Left lung (tissue), 10 donors: Measurements from ENCODE around the gene FAM124B. TPM values are rescaled to one million over a fixed set of nuclear protein-coding genes. Genes with fewer than 3 reads are reported as not detected.

Source experiments
- ATAC-seq: fragments of 200-7000 bp; cut with Tn5 transposase; one replicate; pipeline ENCODE4 v1.9.1; 2020; ENCODE audit warnings: moderate library complexity
- DNase-seq, 4 donors: peaks; one replicate each; pipeline ENCODE4 v3.0.0-alpha.2; 2013 to 2020
- H3K27ac ChIP-seq, 2 donors: fragments of 200-600 bp; sonication (generic) in 1 of 2; one replicate each; pipeline versions ENCODE4 v1.5.0 to v1.8.0; 2020 to 2021
- H3K27me3 ChIP-seq, 2 donors: fragments of 200-600 bp; sonication (generic) in 1 of 2; one replicate each; pipeline versions ENCODE4 v1.5.0 to v1.8.0; 2020 to 2021
- H3K36me3 ChIP-seq, 2 donors: fragments of 200-600 bp; sonication (generic) in 1 of 2; one replicate each; pipeline versions ENCODE4 v1.5.0 to v1.8.0; 2020 to 2021
- H3K4me1 ChIP-seq, 2 donors: fragments of 200-600 bp; one replicate each; pipeline ENCODE4 v1.8.0; 2021
- H3K4me3 ChIP-seq, 2 donors: fragments of 200-600 bp; sonication (generic) in 1 of 2; one replicate each; pipeline versions ENCODE4 v1.5.0 to v1.8.0; 2020 to 2021; ENCODE audit warnings: mild to moderate bottlenecking in 1 of 2
- H3K9me3 ChIP-seq, 2 donors: fragments of 200-600 bp; sonication (generic) in 1 of 2; one replicate each; pipeline versions ENCODE4 v1.5.0 to v1.8.0; 2020 to 2021
- intact Hi-C, 2 donors: fragments of 100-400 bp; cut with DNase I; formaldehyde crosslinking; loops; one replicate each; pipeline versions ENCODE4 v1.11.2 to v1.14.2; 2022
- polyA plus RNA-seq, 6 donors: library from polyadenylated mRNA; unstranded; fragments of 120-200 nt; gene quantifications; one replicate each; pipeline ENCODE4 v1.2.1, GENCODE V29; 2013; ENCODE audit not compliant: insufficient read length in 6 of 6
- total RNA-seq, 2 donors: library from RNA; stranded (reverse); fragmentation: NEBNext Ultra II Directional; extraction: Animal tissue kit (Norgen Biotek cat#: 25700); gene quantifications; one replicate each; pipeline ENCODE4 v1.2.1, GENCODE V29; 2021
- TF ChIP-seq, protein P1 (sequence below), 2 donors: fragments of 200-600 bp; sonication (generic) in 1 of 2; IDR thresholded peaks; one replicate each; pipeline versions ENCODE4 v1.5.0 to v1.8.0; 2021; ENCODE audit warnings: antibody characterized with exemption in 2 of 2
- donor health status: DM: no; HTN: yes; CAD: no.
- donor health status: DM: no; HTN: no; CAD: no.

The FAM124B gene
- total and polyA plus RNA-seq, 8 donors, result 1.8 to 35.7 (median 17.8) TPM

DNA sequence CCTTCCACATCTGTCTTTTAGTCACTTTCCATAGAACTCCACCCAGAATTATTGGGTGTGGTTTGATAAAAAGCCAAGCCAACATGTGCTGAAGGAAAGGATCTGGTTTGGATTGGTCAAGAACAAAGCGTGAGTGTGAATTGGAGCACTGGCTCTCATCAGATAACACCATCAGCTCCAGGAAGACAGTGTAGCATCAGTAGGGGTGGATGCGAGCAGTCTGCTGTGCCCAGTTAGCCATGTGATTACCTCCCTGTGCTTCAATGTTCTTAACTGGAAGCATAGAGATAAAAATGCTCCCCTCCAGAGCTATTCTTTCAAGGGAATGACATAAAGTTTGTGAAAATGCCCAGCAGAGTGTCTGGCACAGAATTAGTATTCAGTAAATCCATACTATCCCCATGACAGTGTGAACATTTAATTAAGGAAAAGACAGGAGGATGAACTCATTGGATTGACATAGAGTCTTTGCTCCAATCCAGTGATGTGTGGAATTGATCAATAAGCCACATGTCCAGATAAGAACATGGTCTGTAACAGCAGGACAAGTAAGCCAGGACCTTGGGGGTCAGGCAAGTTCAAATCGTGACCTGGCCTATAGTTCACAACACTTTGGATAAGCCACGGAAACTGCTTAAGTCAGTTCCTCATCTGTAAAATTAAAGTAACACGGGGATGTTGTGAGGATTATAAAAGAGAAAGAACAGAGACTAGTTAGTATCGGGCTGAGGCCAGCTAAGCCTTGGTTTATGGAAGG lies 68.0 kb downstream of the FAM124B start:
- DNase-seq, result no peak
- no peak overlapping the region for H3K27ac ChIP-seq
- TF ChIP-seq, protein P1, sequence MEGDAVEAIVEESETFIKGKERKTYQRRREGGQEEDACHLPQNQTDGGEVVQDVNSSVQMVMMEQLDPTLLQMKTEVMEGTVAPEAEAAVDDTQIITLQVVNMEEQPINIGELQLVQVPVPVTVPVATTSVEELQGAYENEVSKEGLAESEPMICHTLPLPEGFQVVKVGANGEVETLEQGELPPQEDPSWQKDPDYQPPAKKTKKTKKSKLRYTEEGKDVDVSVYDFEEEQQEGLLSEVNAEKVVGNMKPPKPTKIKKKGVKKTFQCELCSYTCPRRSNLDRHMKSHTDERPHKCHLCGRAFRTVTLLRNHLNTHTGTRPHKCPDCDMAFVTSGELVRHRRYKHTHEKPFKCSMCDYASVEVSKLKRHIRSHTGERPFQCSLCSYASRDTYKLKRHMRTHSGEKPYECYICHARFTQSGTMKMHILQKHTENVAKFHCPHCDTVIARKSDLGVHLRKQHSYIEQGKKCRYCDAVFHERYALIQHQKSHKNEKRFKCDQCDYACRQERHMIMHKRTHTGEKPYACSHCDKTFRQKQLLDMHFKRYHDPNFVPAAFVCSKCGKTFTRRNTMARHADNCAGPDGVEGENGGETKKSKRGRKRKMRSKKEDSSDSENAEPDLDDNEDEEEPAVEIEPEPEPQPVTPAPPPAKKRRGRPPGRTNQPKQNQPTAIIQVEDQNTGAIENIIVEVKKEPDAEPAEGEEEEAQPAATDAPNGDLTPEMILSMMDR (IDR thresholded peaks at IDR 0.05), result no peak
- no peaks in the 10 kb centered on the region for H3K4me1 ChIP-seq
- H3K9me3 ChIP-seq, result no peaks in the 10 kb centered on the region
- H3K4me3 ChIP-seq, result no peak overlapping the region
- H3K36me3 ChIP-seq, result no peaks in the 10 kb centered on the region
- no peak for ATAC-seq
- intact Hi-C loops, result no loop called here
- H3K27me3 ChIP-seq, result no peaks in the 10 kb centered on the region

DNA sequence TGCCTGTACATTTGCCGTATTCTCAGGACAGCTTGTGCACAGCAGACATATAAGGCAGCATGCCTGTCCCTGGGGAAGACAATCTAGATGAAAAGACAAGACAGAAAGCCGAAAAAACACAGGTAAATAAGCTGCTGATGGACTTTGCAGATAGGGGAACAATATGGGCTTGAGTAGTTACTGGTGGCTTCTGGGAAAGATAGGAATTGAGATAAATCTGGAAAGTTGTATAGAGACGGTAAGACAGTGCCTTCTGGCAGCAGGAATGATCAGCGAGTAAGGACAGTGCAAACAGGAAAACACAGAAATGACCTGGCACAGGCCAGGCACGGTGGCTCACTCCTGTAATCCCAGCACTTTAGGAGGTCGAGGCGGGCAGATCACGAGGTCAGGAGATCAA lies 70.2 kb downstream of the FAM124B start:
- TF ChIP-seq, protein P1 (IDR thresholded peaks at IDR 0.05), result no peak
- Histone ChIP-seq H3K4me1 (no peaks in the 10 kb centered on the region), H3K27me3 (no peaks in the 10 kb centered on the region), H3K27ac (no peak overlapping the region), H3K9me3 (no peaks in the 10 kb centered on the region), H3K36me3 (no peaks in the 10 kb centered on the region), H3K4me3 (no peak overlapping the region)
- intact Hi-C loops, result no loop called here
- ATAC-seq (no peak), DNase-seq (no peak)

DNA sequence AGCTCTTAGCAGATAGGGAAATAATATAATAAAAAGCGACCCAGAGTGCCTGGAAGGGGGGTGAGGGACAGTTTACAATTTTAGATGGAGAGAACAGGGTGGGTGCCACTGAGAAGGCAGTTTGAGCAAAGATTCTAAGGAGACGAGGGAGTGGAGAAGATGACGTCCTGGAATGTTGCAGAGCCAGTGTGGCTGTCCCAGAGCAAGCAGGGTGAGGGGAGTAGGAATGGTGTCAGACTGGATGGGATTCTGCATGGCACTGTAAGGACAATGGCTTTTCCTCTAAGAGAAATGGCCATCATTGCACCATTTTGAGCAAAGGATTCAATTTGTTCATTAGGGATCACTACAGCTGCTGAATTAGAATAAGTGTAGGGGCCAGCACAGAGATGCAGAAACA lies 73.1 kb downstream of the FAM124B start:
- DNase-seq, result no peak
- no peaks in the 10 kb centered on the region for H3K27me3 ChIP-seq
- no peak for ATAC-seq
- H3K36me3 ChIP-seq, result no peaks in the 10 kb centered on the region
- H3K27ac ChIP-seq, result no peak overlapping the region
- H3K4me1 ChIP-seq, result no peaks in the 10 kb centered on the region
- intact Hi-C loops, result no loop called here
- no peak overlapping the region for H3K4me3 ChIP-seq
- no peaks in the 10 kb centered on the region for H3K9me3 ChIP-seq
- TF ChIP-seq, protein P1 (IDR thresholded peaks at IDR 0.05), result no peak

Other genes starting within 250 kb of the FAM124B start
- gene CUL3, start 183.3 kb upstream of the FAM124B start, total RNA-seq, result 10 to 100 TPM; 70.9 to 76.5 TPM
- 100 to 1,000 TPM in 4 of 6 donors, 10 to 100 TPM in 2; 91.1 to 116 (median 103) TPM for gene CUL3, start 183.3 kb upstream of the FAM124B start, polyA plus RNA-seq